ENCODE data around the gene PLS3.
"Not testable (repeated sequence)": the region's sequence is repeated elsewhere in the genome, so short reads cannot be mapped to it uniquely, and the experiment has no call there.

Gene PLS3

GRCh38 chrX:115560978-115561604 is at the start of gene PLS3:
Gene PLS3, plus strand, starts transcription at chrX:115561174. Its CDS starts 49,077 bp downstream, at chrX:115610251.
- DNase-seq (ENCODE audit: low read depth in 2 of 2) = no peak

DNA sequence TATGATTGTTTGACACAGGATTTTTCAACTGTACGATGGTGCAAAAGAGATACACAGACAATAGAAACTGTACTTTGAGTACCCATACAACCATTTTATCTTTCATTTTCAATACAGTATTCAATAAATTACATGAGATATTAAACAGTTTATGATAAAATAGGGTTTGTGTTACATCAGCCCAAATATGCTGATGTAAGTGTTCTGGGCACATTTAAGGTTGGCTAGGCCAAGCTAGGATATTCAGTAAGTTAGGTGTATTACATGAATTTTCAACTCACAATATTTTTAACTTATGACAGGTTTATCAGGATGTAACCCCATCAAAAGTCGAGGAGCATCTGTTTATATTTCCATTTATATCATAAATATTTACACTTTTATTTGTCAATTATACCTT is 42.9 kb upstream of the PLS3 start:
- no peak for DNase-seq (ENCODE audit: low read depth in 2 of 2)

- no peak for DNase-seq (ENCODE audit: low read depth in 2 of 2)
Observed at GRCh38 chrX:115521741-115522140, 39.2 kb upstream of the PLS3 start.

DNA sequence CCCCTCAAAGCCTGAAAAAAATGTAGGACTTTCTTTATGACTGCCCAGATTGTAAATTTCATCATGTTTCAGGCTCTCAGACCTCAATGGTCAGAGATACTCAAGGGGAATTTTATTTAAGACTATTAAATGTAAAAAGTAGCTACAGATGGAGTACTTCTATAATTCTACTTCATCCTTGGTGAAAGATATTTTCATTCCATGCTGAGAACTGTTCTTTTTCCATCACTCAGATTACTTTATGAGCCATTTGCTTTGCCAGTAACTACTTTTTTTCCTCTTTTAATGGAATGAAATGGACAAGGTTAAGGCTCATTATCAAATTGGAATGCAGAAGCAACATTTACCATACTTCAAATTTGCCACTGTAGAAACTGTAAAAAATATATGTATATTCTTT is 38.0 kb upstream of the PLS3 start:
- no peak for DNase-seq (ENCODE audit: low read depth in 2 of 2)

DNA sequence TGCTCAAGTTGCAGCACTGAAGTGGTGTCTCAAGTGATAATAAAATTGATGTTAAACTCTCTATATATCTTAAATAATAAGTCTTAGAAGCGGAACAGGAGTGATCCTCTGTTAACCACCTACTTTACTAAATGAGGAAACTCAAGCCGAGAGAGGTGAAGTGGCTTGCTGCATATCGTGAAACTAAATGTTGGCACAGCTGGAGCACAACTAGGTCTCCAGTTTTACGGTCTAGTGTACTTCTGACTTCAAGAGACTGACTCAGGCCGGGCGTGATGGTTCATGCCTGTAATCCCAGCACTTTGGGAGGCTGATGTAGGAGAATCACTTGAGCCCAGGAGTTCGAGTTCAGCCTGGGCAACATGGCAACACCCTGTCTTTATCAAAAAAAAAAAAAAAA is 35.5 kb upstream of the PLS3 start:
- DNase-seq (ENCODE audit: low read depth in 2 of 2) = no peak

DNA sequence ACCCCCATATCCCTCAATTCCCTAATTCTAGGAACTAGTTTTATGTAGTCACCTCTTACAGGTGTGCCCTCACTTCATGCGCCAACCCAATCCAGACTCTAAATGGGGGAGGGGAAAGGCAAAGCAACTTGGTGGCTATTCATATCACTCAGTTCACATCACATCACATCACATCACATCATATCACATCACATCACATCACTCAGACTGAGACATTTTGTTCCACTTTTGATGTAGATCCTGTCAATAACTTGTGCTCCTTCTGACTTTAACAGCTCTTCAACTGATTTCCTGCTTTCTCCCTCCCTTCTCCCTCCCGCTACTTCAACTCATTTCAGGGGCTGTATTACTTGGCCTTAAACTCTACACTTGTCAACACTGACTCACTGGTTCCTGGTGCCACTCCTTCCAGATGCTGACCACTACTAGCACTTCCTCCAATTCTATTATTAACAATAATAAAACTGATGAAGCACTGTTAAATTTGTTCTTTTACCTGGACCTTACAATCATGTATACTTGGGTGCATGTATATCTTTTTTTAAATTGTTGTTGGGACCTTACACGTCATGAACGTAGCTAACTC is 29.1 kb upstream of the PLS3 start:
- DNase-seq (ENCODE audit: low read depth in 2 of 2) = no peak

GRCh38 chrX:115533485-115533884 is 27.5 kb upstream of the PLS3 start:
- DNase-seq (ENCODE audit: low read depth in 2 of 2) = no peak

DNA sequence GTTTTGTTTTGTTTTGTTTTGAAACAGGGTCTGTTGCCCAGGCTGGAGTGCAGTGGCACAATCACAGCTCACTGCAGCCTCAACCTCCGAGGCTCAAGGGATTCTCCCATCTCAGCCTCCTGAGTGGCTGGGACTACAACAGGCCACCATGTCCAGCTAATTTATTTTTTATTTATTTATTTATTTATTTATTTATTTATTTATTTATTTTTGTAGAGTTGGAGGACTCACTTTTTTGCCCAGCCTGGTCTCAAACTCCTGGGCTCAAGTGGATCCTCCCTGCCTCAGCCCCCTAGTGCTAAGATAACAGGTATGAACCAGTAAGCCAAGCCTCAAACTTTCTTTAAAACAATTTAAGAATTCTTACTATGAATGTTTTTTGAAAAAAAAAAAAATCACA is 26.6 kb upstream of the PLS3 start:
- DNase-seq (ENCODE audit: low read depth in 2 of 2) = no peak

DNA sequence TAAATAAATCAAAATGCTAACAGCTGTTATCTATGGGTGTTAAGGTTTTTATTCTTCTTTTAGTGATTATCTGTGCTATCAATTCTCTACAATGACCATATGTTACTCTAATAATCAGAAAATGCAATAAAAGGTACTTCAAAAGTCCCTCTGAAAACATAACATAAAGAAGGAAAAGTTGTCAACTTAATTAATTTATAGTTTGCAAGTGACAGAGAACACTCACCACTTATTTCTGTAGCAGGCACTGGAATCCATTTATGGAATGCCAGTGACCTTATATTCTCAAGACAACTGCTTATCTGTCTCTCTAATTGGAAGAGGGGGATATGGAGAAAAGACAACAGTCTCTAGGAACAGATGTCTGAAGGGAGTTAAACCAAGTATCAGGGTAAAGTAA is 25.6 kb upstream of the PLS3 start:
- no peak for DNase-seq (ENCODE audit: low read depth in 2 of 2)

DNA sequence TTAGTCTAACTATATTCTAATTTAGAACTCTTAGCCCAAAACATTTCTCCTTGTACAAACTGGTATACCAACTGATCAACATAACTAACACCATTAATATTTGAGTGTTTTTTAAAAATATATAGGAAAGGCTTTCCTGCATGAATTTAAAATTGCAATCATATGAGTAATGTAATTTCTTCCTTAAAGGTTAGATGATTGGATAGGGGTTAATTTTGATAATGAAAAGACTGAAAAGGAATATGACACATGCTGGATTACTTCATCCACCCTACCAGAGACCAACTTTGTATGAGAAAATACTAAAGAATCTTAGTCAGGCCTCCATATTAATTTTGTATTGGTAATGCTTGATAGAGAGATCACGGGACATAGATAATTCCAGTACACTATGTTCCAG is 25.1 kb upstream of the PLS3 start:
- no peak for DNase-seq (ENCODE audit: low read depth in 2 of 2)

DNA sequence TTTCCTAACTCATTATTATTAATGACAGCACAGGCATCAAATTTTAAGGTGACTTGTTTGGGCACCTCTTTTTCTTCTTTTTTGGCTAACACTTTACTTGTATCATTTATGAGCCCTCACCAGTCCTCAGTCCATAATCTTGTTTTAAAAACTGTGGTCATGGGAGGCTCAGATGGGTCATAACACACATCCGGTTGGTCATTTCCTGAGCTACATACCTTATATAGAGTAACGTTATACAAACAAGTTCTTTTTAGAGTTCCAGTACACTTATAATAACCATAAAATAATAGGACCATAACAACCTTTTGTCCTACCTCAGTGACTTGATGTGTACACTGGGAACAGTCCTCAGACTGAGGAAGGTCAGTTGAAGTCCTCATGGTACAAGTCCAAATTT is 21.1 kb upstream of the PLS3 start:
- no peak for DNase-seq (ENCODE audit: low read depth in 2 of 2)

- not testable (repeated sequence) for DNase-seq (ENCODE audit: low read depth in 2 of 2)
Observed at GRCh38 chrX:115541045-115541444, 19.9 kb upstream of the PLS3 start.

DNA sequence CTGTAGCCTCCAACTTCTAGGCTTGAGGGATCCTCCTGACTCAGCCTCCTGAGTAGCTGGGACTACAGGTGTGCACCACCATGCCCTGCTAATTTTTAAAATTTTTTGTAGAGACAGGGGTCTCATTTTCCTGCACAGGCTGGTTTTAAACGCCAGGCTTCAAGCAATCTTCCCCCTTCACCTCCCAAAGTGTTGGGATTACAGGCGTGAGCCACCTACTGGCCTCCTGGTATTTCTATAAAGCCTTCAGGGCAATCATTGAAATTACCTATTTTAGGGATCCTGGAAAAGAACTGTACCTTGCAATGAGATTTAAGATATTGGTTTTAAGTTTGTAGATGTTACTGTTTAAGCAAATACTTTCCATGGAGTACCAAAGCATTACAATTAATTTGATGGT is 13.5 kb upstream of the PLS3 start:
- no peak for DNase-seq (ENCODE audit: low read depth in 2 of 2)

DNA sequence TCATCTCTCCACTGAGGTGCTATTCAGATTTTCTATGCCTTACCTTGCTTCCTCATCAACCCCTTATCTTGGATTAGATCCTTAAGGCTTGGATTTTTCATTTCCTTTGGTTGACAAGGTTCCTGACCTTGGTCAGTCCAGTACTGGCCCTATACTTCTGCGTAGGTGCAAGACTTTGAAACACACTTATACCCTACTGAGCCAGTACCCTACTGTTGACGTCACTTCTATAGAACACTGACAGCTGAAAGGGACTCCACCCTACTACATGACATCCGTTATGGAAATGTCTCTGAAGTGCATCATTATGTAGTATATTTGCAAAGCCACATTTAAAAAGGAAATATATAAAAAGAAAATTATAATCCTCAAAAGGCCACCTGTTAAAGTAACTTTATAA is 12.0 kb upstream of the PLS3 start:
- DNase-seq (ENCODE audit: low read depth in 2 of 2) = no peak

DNA sequence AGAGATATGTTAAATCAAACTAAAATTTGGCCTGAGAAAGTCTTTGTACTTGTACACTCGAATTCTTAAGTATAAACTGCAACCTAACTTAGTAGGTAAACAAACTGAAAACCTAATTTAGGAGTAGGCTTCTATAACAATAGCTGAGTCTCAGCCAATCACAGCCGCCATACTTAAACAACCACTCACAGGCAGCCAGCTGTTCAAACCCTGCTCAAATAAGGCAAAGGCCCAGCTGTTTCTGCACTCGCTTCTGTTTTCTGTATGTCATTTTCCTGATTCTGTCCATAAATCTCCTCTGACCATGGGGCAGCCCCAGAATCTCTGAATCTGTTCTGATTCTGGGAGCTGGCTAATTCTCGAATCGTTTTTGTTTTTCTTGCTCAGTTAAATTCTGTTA is 7.8 kb upstream of the PLS3 start:
- no peak for DNase-seq (ENCODE audit: low read depth in 2 of 2)

DNA sequence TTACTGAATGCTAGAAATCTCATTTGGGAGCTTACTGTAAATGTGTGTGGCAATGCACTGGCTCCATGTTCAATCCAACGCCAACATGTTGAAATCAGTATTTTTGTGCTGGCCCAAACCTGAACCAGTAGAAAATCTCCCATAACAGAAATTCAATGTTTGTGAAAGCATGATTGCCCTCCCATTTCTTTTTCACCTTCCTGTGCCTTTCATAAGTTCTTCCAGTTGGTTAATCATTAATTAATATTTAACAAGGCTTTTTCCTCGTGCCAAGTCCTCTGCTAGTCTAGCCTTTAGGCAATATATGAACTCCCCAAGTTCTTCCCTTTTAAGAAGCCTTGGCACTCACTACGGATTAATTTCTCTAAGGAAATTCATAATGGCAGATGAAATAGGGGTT is 1.3 kb upstream of the PLS3 start:
- DNase-seq (ENCODE audit: low read depth in 2 of 2) = no peak

DNA sequence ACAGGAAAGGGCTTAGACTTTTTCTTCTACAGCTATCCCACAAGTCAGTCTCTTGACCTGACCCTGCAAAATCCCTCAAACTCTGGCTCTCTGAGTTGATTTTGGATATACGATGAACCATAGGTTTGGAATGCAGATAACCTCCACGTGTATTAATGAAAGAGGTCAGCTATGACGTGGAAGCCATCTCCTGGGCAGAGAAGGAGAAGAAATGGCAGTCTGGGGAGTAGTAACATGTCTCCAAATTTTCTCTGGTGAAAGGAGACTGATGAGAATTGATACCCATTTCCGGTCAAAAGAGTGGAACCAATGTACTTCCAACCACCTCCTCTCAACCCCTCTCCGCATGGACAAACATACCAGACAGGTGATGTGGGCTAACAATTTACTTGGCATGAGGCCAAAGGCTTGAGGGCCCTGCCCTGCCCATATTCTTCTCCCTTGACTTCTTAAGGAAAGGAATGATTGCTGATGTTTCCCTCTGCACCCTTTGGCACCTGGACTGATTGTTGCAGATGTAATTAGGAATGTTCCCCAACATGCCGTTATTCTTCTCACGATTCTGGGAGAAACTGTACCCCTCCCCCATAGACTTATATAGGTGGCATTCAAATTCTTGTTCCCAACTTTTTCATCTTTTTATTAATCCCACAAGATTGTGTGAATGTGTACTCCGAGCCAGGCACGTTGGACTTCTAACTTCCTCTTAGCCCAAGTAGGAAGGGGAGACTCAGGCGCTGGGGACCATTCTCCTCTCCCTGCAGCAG is 580 bp upstream of the PLS3 start:
- DNase-seq (ENCODE audit: low read depth in 2 of 2) = no peak

- no peak for DNase-seq (ENCODE audit: low read depth in 2 of 2)
Observed at GRCh38 chrX:115561605-115562479, 868 bp downstream of the PLS3 start.

DNA sequence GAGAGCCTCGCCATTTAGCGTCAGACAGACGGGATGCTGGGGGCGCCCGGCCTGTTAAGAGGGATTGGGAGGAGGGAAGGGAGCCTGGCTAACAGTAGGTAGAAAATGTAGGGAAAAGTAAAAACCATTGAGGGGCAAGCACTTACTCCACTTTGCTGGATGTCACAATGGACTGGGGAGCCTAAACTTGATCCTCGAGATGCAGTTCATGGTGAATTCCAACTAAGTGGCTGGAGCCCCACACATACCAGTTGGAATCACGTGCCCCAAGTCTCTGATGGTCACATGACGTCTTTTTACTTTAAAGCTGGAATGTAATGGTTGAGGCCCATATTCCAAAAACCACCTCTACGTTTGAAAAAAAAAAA is 1.5 kb downstream of the PLS3 start:
- DNase-seq (ENCODE audit: low read depth in 2 of 2) = no peak

DNA sequence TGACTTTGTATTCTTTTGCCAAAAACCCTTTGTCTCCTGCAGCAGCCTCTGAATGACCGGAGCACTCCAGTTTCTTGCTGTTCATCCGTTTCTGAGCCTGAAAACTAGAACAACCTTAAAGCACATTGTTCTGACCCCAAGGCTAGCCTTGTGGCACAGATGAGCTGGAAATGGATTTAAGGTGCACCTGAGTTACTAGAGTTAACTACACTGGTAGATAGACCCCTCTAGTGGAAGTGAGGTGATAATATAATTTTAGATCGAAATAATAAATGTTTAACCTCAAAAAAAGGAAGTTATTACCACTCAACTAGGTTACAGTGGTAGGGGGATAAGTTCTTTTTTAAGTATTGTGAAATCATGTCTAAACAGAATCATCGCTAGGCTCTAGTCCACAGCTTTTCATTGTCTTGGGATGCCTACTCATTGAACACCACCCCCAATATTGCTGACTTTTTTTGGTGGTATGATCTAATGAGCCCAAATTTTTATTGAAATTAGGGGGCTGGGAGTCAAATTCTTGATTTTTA is 2.7 kb downstream of the PLS3 start:
- DNase-seq (ENCODE audit: low read depth in 2 of 2) = no peak

DNA sequence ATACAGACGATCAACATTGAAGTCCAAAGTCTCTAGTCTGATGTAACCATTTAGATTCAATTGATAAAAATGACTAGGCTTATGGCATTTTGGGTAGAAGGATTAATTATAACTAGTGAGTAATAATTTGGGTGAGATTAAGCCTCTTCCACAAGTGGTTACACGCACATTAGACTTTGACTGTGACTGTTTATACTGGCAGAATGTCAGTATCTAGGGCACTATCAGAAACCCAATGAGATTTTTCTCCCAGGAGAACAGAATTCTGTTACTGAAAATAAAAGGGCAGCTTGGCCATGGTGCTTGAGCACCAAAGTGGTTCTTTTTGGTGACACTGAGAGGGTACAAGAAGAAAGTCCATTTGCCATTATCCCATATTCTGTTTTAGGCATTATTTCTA is 3.3 kb downstream of the PLS3 start:
- no peak for DNase-seq (ENCODE audit: low read depth in 2 of 2)

DNA sequence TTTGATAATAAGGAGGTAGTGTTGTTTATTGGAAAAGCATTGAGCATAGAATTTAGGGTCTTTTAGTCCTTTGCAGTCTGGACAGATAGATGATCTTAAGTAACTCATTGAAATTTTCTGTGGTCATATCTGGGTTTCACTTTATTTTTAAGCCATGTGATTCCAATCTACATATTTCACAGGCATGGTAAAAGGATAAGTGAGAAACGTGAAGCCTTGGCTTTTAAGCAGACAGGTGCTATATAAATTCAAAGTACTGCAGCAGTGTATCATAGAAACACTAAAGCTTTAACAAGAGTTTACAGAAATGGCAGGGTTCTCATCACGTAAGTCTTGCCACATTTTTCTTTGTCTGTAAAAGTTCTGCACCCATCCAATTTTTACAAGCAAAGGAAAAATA is 4.9 kb downstream of the PLS3 start:
- DNase-seq (ENCODE audit: low read depth in 2 of 2) = no peak

Measured in stimulated activated CD4-positive, alpha-beta T cell treated with anti-CD3 and anti-CD28 coated beads, Interleukin-1b, Interleukin-23, amount 100 ng/mL, for 4 hours (primary cell).